Retinal pigment epithelial cell (primary cell): ENCODE results near the gene GNG2.

ENCODE experiments used
- DNase-seq: peaks from one replicate; pipeline ENCODE4 v3.0.0-alpha.2; 2010; ENCODE audit warnings: low read depth
- H3K4me3 ChIP-seq: 2 replicates; pipeline ENCODE4 v1.5.1; 2011; ENCODE audit warnings: mild to moderate bottlenecking, low read length, control low read depth, moderate library complexity
- TF ChIP-seq, protein P1 (sequence below): conservative IDR thresholded peaks from 2 replicates; pipeline ENCODE4 v1.5.1; 2011; ENCODE audit warnings: low read depth, low read length, control low read depth, inconsistent platforms

Gene GNG2

DNA sequence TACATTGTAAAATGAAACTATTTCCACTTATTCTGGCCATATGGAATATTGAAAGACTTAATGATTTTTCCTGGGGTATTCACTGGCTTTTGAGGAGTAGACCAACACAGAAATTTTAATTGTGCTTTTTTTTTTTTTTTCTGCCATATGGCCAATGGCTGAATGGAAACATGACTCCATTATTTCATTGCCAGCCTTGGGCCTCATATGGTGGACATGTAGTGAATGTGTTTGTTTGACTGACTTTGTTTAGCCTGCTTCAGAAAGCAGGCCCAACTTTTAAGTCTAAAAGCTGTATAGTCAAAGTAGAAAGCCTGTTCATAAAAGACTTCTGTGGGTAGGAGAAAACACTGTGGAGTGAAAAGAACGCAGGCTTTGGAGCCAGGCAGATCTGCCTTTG lies 2.4 kb downstream of the GNG2 start:
- TF ChIP-seq, protein P1, sequence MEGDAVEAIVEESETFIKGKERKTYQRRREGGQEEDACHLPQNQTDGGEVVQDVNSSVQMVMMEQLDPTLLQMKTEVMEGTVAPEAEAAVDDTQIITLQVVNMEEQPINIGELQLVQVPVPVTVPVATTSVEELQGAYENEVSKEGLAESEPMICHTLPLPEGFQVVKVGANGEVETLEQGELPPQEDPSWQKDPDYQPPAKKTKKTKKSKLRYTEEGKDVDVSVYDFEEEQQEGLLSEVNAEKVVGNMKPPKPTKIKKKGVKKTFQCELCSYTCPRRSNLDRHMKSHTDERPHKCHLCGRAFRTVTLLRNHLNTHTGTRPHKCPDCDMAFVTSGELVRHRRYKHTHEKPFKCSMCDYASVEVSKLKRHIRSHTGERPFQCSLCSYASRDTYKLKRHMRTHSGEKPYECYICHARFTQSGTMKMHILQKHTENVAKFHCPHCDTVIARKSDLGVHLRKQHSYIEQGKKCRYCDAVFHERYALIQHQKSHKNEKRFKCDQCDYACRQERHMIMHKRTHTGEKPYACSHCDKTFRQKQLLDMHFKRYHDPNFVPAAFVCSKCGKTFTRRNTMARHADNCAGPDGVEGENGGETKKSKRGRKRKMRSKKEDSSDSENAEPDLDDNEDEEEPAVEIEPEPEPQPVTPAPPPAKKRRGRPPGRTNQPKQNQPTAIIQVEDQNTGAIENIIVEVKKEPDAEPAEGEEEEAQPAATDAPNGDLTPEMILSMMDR, result no peak
- H3K4me3 ChIP-seq, result no peak overlapping the region
- DNase-seq, result no peak

DNA sequence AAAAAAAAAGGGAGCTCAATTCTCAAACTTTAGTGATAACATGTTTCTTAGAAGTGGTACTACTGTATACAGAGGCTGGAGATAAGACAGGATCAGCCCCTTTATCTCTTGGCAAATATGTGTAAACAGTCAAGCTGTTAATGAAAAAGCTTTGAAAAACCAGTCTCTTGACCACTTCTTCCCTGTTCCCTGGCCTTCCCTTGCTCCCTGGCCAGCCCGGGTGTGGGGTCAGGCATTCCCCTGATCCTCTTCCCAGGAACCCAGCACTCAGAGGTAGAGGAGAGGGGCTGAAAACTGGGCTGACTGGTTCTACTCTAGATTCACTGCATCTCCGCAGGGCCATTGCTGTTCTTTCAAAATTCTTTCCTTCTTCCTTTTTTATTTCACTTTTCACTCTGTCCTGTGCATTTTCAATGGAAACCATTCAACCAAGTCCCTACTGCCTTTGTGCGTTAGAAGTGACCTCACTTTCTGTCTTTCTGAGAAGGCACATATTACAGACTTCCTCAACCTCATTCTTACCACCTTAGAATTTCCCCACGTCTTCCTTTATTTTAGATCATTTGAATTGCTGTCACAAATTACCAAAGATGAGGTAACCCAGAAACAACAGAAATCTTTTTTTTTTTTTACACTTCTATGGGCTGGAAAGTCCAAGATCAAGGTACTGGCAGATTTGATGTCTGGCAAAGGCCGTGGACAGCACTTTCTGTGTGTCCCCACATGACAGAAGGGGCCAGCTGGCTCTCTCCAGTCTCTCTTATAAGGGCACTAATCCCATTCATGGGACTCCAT lies 5.7 kb downstream of the GNG2 start:
- DNase-seq, result no peak
- TF ChIP-seq, protein P1, result no peak
- no peak overlapping the region for H3K4me3 ChIP-seq

DNA sequence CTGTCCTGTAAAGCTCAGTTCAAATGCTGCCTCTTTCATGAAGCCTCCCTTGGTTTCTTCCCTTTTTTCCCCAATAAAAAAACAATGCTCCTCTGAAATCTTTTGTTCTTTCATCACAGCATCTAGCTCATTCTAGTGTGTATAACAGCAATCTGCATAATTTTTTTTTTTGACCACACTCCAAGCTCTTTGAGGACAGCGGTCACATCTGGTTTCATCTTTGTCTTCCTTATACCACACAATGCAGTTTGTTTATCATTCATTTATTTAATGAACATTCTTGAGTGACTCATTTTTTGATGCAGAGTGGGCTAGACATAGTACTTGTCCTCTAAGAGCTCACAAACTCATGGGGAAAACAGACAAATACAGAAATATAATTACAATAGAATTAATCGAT lies 7.3 kb downstream of the GNG2 start:
- TF ChIP-seq, protein P1, result no peak
- H3K4me3 ChIP-seq, result no peak overlapping the region
- no peak for DNase-seq

DNA sequence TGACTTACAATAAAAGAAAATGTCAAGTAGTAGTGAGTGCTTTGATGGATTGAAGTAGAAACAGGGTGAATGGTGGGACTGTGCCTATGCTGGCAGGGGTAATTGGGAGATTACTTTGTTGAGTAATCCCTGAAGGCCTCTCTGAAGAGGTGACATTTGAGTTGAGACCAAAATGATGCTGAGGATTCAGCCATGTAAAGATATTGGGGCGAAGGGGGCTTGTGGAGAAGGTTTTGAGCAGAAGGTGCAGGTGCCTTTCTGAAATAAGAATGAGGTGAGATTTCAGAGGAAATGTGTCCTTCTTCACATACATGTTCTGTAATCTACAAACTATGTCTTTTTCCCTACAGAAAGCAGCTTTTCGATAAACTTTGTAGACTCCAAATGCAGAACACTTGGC lies 8.0 kb downstream of the GNG2 start:
- H3K4me3 ChIP-seq, result no peak overlapping the region
- TF ChIP-seq, protein P1, result no peak
- no peak for DNase-seq

DNA sequence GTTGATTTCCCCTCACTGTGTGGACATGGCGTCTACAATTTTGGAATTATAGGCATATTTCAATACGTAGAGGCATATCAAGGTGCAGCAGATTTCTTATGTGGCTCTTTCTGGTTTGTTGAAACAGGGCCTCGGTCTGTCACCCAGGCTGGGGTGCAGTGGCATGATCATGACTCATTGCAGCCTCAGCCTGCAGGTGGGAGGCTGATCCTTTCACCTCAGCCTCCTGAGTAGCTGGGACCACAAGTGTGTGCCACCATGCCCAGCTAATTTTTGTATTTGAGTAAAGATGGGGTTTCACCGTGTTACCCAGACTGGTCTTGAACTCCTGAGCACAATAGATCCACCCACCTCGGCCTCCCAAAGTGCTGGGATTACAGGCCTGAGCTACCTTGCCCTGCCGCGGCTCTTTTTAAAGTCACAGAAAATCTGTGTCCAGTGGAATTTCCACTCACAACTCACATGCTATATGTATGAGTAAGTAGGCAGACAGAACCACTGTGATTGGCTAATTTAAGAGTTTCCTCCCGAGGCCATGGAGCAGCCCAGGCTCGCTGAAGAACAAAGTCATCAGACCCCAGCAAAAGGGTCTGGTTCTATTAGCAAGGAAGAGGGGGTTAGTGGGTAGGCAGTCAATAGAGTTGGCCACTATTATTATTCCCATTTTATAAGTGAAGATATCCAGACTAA lies 9.1 kb downstream of the GNG2 start:
- no peak for DNase-seq
- no peak overlapping the region for H3K4me3 ChIP-seq
- TF ChIP-seq, protein P1, result no peak

DNA sequence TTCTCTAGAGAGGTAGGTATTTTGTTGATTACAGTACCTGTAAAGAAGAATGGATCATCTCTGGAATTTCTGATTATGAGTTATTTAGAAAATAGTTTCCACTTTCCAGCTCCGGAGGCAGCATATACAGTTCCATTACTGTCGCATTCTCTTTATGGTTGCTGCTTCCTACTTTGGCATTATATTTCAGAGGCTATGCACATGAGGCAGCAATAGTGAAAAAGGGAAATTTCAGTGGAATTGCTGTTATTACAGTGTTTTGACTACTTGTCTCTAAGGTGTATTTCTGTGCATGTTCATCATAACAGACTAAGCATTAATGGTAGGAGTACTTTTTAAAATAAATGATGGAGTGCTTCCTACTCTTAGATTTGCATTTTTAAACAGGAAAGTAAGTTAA lies 10.2 kb downstream of the GNG2 start:
- TF ChIP-seq, protein P1, result no peak
- no peak overlapping the region for H3K4me3 ChIP-seq
- no peak for DNase-seq

DNA sequence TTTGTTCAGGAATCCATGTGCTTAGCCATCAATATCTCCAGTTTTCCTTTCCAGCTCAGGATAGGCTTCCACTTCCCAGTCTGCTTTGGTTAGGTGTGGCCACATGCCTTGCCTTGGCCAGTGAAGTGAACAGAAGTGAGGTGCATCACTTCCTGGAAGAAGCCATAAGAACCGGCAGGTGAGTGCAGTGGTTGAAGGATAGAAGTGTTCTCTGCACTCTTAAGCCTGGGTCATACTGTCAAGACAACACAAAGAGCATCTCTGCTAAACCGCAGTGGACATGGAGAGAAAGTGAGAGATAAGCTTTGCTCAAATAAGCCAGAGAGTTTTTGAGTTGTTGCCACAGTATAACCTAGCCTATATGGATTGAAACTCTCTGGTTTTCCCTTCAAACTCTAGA lies 11.4 kb downstream of the GNG2 start:
- TF ChIP-seq, protein P1, result no peak
- no peak overlapping the region for H3K4me3 ChIP-seq
- DNase-seq, result no peak
